IPS-18c (cell line): ENCODE measurements around the gene CFAP97.
"Not testable (repeated sequence)": the region's sequence is repeated elsewhere in the genome, so short reads cannot be mapped to it uniquely, and the experiment has no call there.

Experiments
- H3K4me3 ChIP-seq: 2 replicates; pipeline ENCODE4 v1.7.0; 2013; ENCODE audit warnings: low read depth, mild to moderate bottlenecking, low read length, moderate library complexity; ENCODE audit not compliant: insufficient read depth
- H3K9me3 ChIP-seq: one replicate; pipeline ENCODE4 v1.6.1; 2013; ENCODE audit warnings: mild to moderate bottlenecking, low read length, moderate library complexity; ENCODE audit not compliant: control insufficient read depth, insufficient read depth

CFAP97 gene

GRCh38 chr4:185227713-185228278 lies 24.0 kb upstream of the CFAP97 start:
- H3K4me3 ChIP-seq = no peak overlapping the region
- no peaks in the 10 kb centered on the region for H3K9me3 ChIP-seq

GRCh38 chr4:185227131-185227551 lies 23.3 kb upstream of the CFAP97 start:
- H3K4me3 ChIP-seq = no peak overlapping the region
- no peaks in the 10 kb centered on the region for H3K9me3 ChIP-seq

GRCh38 chr4:185225940-185226339 lies 22.1 kb upstream of the CFAP97 start:
- H3K4me3 ChIP-seq = no peak overlapping the region
- H3K9me3 ChIP-seq = no peaks in the 10 kb centered on the region

DNA sequence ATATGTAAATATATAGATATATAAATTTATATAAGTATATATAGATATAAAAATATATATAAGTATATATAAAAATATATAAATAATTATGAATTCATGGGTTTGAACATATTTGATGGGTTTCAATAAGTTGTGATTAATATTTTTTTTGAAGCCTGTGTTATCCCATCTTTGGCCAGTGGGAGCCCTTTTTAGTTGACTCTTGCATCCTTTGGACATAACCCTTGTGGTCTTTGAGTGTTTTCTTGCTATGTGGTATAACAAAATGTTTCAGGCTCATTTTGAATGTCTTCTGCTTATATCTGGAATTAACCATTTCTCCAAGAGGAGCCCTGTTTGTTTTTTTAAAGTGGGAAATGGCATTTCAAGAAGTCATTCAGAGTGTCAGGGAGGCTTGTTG lies 20.8 kb upstream of the CFAP97 start:
- Histone ChIP-seq H3K4me3 (no peak overlapping the region), H3K9me3 (no peaks in the 10 kb centered on the region)

- Histone ChIP-seq H3K9me3 (no peaks in the 10 kb centered on the region), H3K4me3 (no peak overlapping the region)
Measured at GRCh38 chr4:185222598-185222997, 18.8 kb upstream of the CFAP97 start.

- no peak overlapping the region for H3K4me3 ChIP-seq
- H3K9me3 ChIP-seq = no peaks in the 10 kb centered on the region
Measured at GRCh38 chr4:185221912-185222311, 18.1 kb upstream of the CFAP97 start.

DNA sequence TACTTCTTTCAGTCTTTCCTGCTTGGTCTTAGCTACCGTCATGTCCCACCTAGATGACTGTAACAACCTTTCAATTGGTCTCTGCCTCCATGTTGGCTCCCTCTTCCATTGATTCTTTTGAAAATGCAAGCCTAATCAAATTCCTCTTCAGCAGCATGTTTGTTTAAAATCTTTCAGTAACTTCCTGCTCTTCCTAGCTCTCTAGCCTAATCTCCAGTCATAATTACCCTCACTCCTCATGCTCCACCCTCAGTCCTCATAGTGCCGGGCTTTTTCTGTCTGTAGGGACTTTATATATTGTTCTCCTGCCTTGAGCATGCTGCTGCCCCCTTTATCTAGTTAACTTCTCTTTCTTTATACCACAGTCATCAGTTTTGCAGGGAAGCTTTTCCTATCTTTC lies 17.7 kb upstream of the CFAP97 start:
- no peak overlapping the region for H3K4me3 ChIP-seq
- H3K9me3 ChIP-seq = no peaks in the 10 kb centered on the region

- no peaks in the 10 kb centered on the region for H3K9me3 ChIP-seq
- H3K4me3 ChIP-seq = no peak overlapping the region
Measured at GRCh38 chr4:185219551-185220344, 15.9 kb upstream of the CFAP97 start.

GRCh38 chr4:185218312-185218711 lies 14.5 kb upstream of the CFAP97 start:
- Histone ChIP-seq H3K4me3 (no peak overlapping the region), H3K9me3 (no peaks in the 10 kb centered on the region)

- H3K9me3 ChIP-seq = no peaks in the 10 kb centered on the region
- H3K4me3 ChIP-seq = no peak overlapping the region
Measured at GRCh38 chr4:185217408-185217975, 13.7 kb upstream of the CFAP97 start.

GRCh38 chr4:185215261-185215660 lies 11.5 kb upstream of the CFAP97 start:
- no peaks in the 10 kb centered on the region for H3K9me3 ChIP-seq
- H3K4me3 ChIP-seq = no peak overlapping the region

- no peak overlapping the region for H3K4me3 ChIP-seq
- no peaks in the 10 kb centered on the region for H3K9me3 ChIP-seq
Measured at GRCh38 chr4:185213877-185214276, 10.1 kb upstream of the CFAP97 start.

DNA sequence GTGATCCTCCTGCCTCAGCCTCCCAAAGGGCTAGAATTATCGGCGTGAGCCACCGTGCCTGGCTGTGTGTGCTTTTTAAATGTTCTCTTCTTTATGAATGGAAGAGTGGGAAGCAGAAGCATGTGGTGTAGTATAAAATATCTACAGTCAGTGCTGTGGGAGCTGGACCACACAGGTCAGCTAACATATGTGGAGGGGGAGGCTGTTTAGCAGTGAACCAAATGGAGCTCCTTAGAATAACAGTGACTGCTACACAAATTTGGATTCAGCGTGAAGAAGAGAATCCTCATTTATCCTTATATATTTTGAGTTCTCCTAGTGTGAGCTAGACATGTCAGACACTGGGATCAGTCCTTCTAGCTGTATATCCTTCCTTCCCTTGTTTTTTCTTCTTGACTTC lies 8.8 kb upstream of the CFAP97 start:
- H3K4me3 ChIP-seq = no peak overlapping the region
- H3K9me3 ChIP-seq = no peaks in the 10 kb centered on the region

DNA sequence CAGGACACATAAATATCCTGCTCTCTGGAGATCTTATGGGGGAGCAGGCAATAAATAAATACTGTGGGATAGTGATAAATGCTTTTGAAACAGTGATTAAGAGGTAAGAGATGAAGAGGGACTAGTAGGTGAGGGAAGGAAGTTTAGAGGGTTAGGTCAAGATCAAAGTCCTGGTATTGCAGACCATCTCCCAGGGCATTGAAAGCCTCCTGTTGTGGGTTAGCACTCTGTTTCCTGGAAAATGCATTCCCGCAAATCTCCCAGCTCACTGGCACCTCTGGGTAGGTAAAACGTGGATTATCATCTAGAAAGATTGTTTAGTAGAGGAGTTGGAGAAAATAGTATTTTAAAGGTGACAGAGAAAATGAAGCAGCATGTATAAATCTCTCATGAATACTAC lies 7.8 kb upstream of the CFAP97 start:
- Histone ChIP-seq H3K9me3 (no peaks in the 10 kb centered on the region), H3K4me3 (no peak overlapping the region; the same call in 1 of the 2 replicates)

- Histone ChIP-seq H3K9me3 (no peaks in the 10 kb centered on the region), H3K4me3 (peak overlapping the region; percentile 87)
Measured at GRCh38 chr4:185211035-185211434, 7.2 kb upstream of the CFAP97 start.

GRCh38 chr4:185210102-185210981 lies 6.5 kb upstream of the CFAP97 start:
- Histone ChIP-seq H3K4me3 (peak overlapping the region; percentile 87), H3K9me3 (no peaks in the 10 kb centered on the region)

DNA sequence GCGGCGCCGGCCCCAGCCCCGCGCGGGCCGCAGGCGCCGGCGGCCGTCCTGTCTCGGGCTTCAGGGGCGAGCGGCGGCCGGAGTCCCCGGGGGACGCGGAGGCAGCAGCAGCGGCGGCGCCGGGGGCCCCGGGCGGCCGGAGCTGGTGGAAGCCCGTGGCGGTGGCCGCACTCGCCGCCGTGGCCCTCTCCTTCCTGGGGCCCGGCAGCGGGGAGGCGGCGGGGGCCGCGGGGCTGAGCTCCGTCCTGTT lies 6.0 kb upstream of the CFAP97 start:
- peak overlapping the region; percentile 87 for H3K4me3 ChIP-seq
- not testable (repeated sequence) for H3K9me3 ChIP-seq
